ENCODE results near the gene CHD8. TPM values are rescaled to one million over a fixed set of nuclear protein-coding genes. Genes with fewer than 3 reads are reported as not detected.

CHD8 gene
- total RNA-seq, 1 experiment from 2014 or later = 133 TPM

DNA sequence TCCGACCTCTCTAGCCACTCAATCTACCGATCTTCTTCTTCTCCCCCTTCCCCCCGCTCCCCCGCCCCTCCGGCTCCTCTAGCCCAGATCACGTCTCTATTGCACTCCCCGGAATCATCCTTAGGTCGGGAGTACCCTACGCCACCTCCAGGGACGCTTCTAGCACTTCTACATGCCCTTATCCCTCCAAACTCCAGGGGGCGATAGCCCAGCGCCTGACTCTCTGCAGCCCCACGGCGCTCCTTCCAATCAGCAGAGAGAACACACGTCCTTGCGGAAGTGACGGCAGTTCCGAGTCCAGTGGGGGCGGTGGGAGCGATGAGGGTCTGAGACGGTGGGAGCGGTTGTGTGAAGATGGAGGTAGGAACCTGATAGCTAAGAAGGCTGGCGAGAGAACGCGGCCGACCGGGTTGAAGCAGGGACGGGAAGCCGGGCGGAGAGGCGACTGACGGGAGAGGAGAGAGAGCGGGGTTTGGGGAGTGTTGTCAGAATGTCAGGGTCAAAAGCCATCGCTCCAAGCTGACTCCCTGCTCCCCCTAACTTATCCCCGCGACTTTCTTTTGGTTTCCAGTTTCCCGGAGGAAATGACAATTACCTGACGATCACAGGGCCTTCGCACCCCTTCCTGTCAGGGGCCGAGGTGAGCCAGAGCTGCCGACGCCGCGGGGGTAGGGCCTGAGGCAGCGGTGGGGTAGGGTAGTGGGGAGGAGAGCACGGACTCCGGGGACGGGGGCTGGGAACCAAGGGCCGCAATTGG lies 21.2 kb upstream of the CHD8 start, which contains the start of the genes RAB2B and TOX4 (continued):
- TF ChIP-seq E2F1 (CRISPR knock-in tag; IDR thresholded peaks at IDR 0.05) = no peak

GRCh38 chr14:21476523-21476924 lies 20.6 kb upstream of the CHD8 start:
- CTCF ChIA-PET = interaction anchor here (0.6 to 3.9 kb wide), 15 partner anchors 15 to 130 kb away, joined by 3 to 21 read pairs (median 5); partner anchors contain the start of genes CHD8, METTL3 and SALL2
- Mint-ChIP-seq H3K9me3 (no peaks in the 10 kb centered on the region), H3K27ac (peak overlapping the region; percentile 97), H3K36me3 (peaks cover 30% of the 10 kb centered on the region), H3K27me3 (ENCODE audit: low read depth) (no peaks in the 10 kb centered on the region), H3K4me3 (peak overlapping the region; percentile 100), H3K4me1 (peaks cover 12% of the 10 kb centered on the region)
- peak; percentile 50 for ATAC-seq
- TF ChIP-seq GRHL2 (CRISPR knock-in tag; IDR thresholded peaks at IDR 0.05; ENCODE audit: insufficient replicate concordance, severe bottlenecking) (no peak), GTF2I (CRISPR knock-in tag; conservative IDR thresholded peaks at IDR 0.05) (no peak), NR1H2 (CRISPR knock-in tag; IDR thresholded peaks at IDR 0.05) (no peak), ATF2 (CRISPR knock-in tag; IDR thresholded peaks at IDR 0.05; ENCODE audit: borderline replicate concordance, low read depth) (no peak), ZNF317 (CRISPR knock-in tag; IDR thresholded peaks at IDR 0.05; ENCODE audit: borderline replicate concordance, low read depth) (no peak), MLX (CRISPR knock-in tag; IDR thresholded peaks at IDR 0.05) (no peak), ZNF232 (CRISPR knock-in tag; IDR thresholded peaks at IDR 0.05) (no peak), ZNF138 (CRISPR knock-in tag; conservative IDR thresholded peaks at IDR 0.05) (no peak), ZSCAN18 (CRISPR knock-in tag; IDR thresholded peaks at IDR 0.05) (no peak), ZNF671 (CRISPR knock-in tag; IDR thresholded peaks at IDR 0.05) (no peak)
- TF ChIP-seq, protein P1, sequence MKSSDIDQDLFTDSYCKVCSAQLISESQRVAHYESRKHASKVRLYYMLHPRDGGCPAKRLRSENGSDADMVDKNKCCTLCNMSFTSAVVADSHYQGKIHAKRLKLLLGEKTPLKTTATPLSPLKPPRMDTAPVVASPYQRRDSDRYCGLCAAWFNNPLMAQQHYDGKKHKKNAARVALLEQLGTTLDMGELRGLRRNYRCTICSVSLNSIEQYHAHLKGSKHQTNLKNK (CRISPR knock-in tag; IDR thresholded peaks at IDR 0.05) = no peak
- TF ChIP-seq, protein P2, sequence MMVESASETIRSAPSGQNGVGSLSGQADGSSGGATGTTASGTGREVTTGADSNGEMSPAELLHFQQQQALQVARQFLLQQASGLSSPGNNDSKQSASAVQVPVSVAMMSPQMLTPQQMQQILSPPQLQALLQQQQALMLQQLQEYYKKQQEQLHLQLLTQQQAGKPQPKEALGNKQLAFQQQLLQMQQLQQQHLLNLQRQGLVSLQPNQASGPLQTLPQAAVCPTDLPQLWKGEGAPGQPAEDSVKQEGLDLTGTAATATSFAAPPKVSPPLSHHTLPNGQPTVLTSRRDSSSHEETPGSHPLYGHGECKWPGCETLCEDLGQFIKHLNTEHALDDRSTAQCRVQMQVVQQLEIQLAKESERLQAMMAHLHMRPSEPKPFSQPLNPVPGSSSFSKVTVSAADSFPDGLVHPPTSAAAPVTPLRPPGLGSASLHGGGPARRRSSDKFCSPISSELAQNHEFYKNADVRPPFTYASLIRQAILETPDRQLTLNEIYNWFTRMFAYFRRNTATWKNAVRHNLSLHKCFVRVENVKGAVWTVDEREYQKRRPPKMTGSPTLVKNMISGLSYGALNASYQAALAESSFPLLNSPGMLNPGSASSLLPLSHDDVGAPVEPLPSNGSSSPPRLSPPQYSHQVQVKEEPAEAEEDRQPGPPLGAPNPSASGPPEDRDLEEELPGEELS (CRISPR knock-in tag; IDR thresholded peaks at IDR 0.05) = no peak
- TF ChIP-seq, protein P3, sequence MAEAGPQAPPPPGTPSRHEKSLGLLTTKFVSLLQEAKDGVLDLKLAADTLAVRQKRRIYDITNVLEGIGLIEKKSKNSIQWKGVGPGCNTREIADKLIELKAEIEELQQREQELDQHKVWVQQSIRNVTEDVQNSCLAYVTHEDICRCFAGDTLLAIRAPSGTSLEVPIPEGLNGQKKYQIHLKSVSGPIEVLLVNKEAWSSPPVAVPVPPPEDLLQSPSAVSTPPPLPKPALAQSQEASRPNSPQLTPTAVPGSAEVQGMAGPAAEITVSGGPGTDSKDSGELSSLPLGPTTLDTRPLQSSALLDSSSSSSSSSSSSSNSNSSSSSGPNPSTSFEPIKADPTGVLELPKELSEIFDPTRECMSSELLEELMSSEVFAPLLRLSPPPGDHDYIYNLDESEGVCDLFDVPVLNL (CRISPR knock-in tag; IDR thresholded peaks at IDR 0.05; ENCODE audit: borderline replicate concordance, low read depth) = no peak
- TF ChIP-seq, protein P4, sequence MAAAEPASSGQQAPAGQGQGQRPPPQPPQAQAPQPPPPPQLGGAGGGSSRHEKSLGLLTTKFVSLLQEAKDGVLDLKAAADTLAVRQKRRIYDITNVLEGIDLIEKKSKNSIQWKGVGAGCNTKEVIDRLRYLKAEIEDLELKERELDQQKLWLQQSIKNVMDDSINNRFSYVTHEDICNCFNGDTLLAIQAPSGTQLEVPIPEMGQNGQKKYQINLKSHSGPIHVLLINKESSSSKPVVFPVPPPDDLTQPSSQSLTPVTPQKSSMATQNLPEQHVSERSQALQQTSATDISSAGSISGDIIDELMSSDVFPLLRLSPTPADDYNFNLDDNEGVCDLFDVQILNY (CRISPR knock-in tag; IDR thresholded peaks at IDR 0.05) = no peak
- POLR2A ChIA-PET = interaction anchor here (0.5 to 2.0 kb wide), 4 partner anchors 21 to 96 kb away, joined by 3 to 10 read pairs (median 6); partner anchors contain the start of genes CHD8, METTL3 and SALL2
- DNase-seq (ENCODE audit: low spot score) = peak; percentile 81
